HepG2 (cell line): ENCODE data around the gene ANKS1A. TPM values are rescaled to one million over a fixed set of nuclear protein-coding genes. Genes with fewer than 3 reads are reported as not detected.
A peak's percentile ranks its signal among the peaks of the same experiment; 100 is the strongest.
"Not testable (repeated sequence)": the region's sequence is repeated elsewhere in the genome, so short reads cannot be mapped to it uniquely, and the experiment has no call there.

Experiments
- ATAC-seq: fragments of 200-7000 bp; cut with Tn5 transposase; 3 replicates; pipeline ENCODE4 v1.9.1; 2020; ENCODE audit warnings: mild to moderate bottlenecking, moderate library complexity
- BruUV-seq: library from RNA; stranded (reverse); fragments of 400-500 nt; replicated peaks from 2 replicates; lab custom pipeline; 2021; lab: Mats Ljungman, UMichigan
- CTCF ChIA-PET: fragments of 300-600 bp; formaldehyde crosslinking; extraction: SDS; loops from one replicate; lab custom pipeline; 2021; ENCODE audit warnings: low total read pairs, inconsistent platforms, low intra/inter-chr PET ratio; lab: Yijun Ruan, JAX
- POLR2A ChIA-PET: fragments of 350-600 bp; sonication (Branson Sonifier 250); formaldehyde crosslinking; loops from one replicate; lab custom pipeline; 2020; ENCODE audit warnings: antibody characterized with exemption, inconsistent platforms; lab: Yijun Ruan, JAX
- DNase-seq: peaks from one replicate; pipeline ENCODE4 v3.0.0-alpha.2; 2015; ENCODE audit warnings: low spot score
- FAIRE-seq: peaks from 3 replicates; lab custom pipeline; 2011; peaks lifted over from hg19 to GRCh38; lab: Jason Lieb, UNC
- H2AFZ ChIP-seq: one replicate; pipeline ENCODE4 v1.6.1; 2011; ENCODE audit warnings: low read length, inconsistent platforms
- H3K27ac ChIP-seq: fragments of 300-600 bp; 3 replicates; pipeline ENCODE4 v1.8.0; 2011; ENCODE audit warnings: mixed run types, mild to moderate bottlenecking, mixed read lengths, low read length, inconsistent platforms; ENCODE audit not compliant: insufficient read depth; ENCODE audit errors: extremely low read length
- H3K27me3 ChIP-seq, 2 experiments: fragments of 200-600 bp in 1 of 2; 2 replicates in 1 of 2; 3 replicates in 1 of 2; pipeline versions ENCODE4 v1.6.0 to v1.8.0; 2011; ENCODE audit warnings: low read length in 2 of 2, mild to moderate bottlenecking in 2 of 2, moderate library complexity in 2 of 2, inconsistent platforms in 1 of 2; ENCODE audit not compliant: insufficient read depth in 2 of 2, control insufficient read depth in 1 of 2
- H3K36me3 ChIP-seq, 2 experiments: fragments of 200-600 bp in 1 of 2; replicated peaks in 1 of 2; 2 replicates in 1 of 2; 3 replicates in 1 of 2; pipeline versions ENCODE4 v1.5.1 to v1.8.0; 2011; ENCODE audit warnings: low read length in 2 of 2, inconsistent platforms in 1 of 2; ENCODE audit not compliant: insufficient read depth in 2 of 2, control insufficient read depth in 1 of 2
- H3K4me1 ChIP-seq: 2 replicates; pipeline ENCODE4 v1.5.1; 2012; ENCODE audit warnings: low read length, inconsistent platforms; ENCODE audit not compliant: insufficient read depth
- H3K4me2 ChIP-seq: 2 replicates; pipeline ENCODE4 v1.6.0; 2011; ENCODE audit warnings: low read depth, low read length, inconsistent platforms
- H3K4me3 ChIP-seq, 3 experiments: fragments of 200-600 bp in 1 of 3; sonication (generic), shearing (Covaris generic) in 1 of 3; replicated peaks in 1 of 3; 2 replicates each; pipeline ENCODE4 v1.5.1; 2011 to 2016; ENCODE audit warnings: low read length in 3 of 3, inconsistent platforms in 2 of 3, low read depth in 2 of 3, mild to moderate bottlenecking in 2 of 3, control low read depth in 1 of 3, mixed read lengths in 1 of 3; ENCODE audit not compliant: insufficient read depth in 1 of 3
- H3K79me2 ChIP-seq: one replicate; pipeline ENCODE4 v1.6.1; 2011; ENCODE audit warnings: low read length, inconsistent platforms; ENCODE audit not compliant: insufficient read depth
- H3K9ac ChIP-seq: 2 replicates; pipeline ENCODE4 v1.6.0; 2011; ENCODE audit warnings: mild to moderate bottlenecking, low read depth, low read length, inconsistent platforms; ENCODE audit not compliant: insufficient read depth
- H3K9me3 ChIP-seq: 2 replicates; pipeline ENCODE4 v1.5.1; 2012; ENCODE audit warnings: mild to moderate bottlenecking, low read length
- H4K20me1 ChIP-seq: 2 replicates; pipeline ENCODE4 v1.6.0; 2011; ENCODE audit warnings: inconsistent platforms, mild to moderate bottlenecking, low read length, moderate library complexity; ENCODE audit not compliant: insufficient read depth
- HNF1B ChIP-seq: sonication (generic); formaldehyde crosslinking; IDR thresholded peaks from 2 replicates; pipeline ENCODE4 v1.5.1; 2020; ENCODE audit warnings: mild to moderate bottlenecking, moderate library complexity, missing genetic modification reagents
- JDP2 ChIP-seq: sonication (generic); formaldehyde crosslinking; IDR thresholded peaks from 2 replicates; pipeline ENCODE4 v1.8.1; 2022; ENCODE audit warnings: missing genetic modification reagents, borderline replicate concordance
- NR2F6 ChIP-seq, 2 experiments: IDR thresholded peaks; 2 replicates each; pipeline ENCODE4 v1.6.1; 2016; ENCODE audit warnings: antibody characterized with exemption in 1 of 2, mild to moderate bottlenecking in 1 of 2
- YEATS4 ChIP-seq: sonication (generic); formaldehyde crosslinking; IDR thresholded peaks from 2 replicates; pipeline ENCODE4 v1.4.0; 2020; ENCODE audit warnings: missing genetic modification reagents, borderline replicate concordance
- WGBS: methylation state at CpG from one replicate; pipeline ENCODE4 v1.1.6; 2017; ENCODE audit warnings: low lambda C conversion rate; 5-methylcytosine and 5-hydroxymethylcytosine counted together
- in situ Hi-C: cut with HindIII; loops from 2 replicates; pipeline ENCODE4 v1.10.0; 2017; ENCODE audit warnings: low pct_unique_long_range_greater_than_20kb; ENCODE audit not compliant: extremely low pct_ligation_motif_present
- intact Hi-C: fragments of 100-400 bp; cut with micrococcal nuclease; formaldehyde crosslinking; loops from one replicate; pipeline ENCODE4 v1.10.0; 2022; ENCODE audit not compliant: unreplicated experiment
- polyA plus RNA-seq, 8 experiments: library from polyadenylated mRNA; depleted of rRNA in 3 of 8; stranded (reverse) in 7 of 8; unstranded in 1 of 8; fragments of >200 nt; fragmentation: Illumina TruSeq in 4 of 8; extraction: Trizol in 4 of 8; gene quantifications; 2 replicates each; pipeline versions ENCODE4 v1.2.1 to v1.2.3, GENCODE V29; 2011 to 2016; ENCODE audit warnings: low read depth in 4 of 8, missing spikeins in 1 of 8, mixed read lengths in 1 of 8; ENCODE audit not compliant: insufficient read depth in 1 of 8
- total RNA-seq, 5 experiments: library from RNA; depleted of rRNA; stranded (reverse); fragments of >200 nt; fragmentation: Illumina TruSeq; extraction: Trizol; gene quantifications; 2 replicates each; pipeline ENCODE4 v1.2.3, GENCODE V29; 2016; ENCODE audit warnings: low read depth in 1 of 5

ANKS1A gene
- total and polyA plus RNA-seq, 2 of the 13 experiments (the other 11 are each of a cell fraction or from before 2014, with no cell fraction given): 7.2 to 15.1 TPM

GRCh38 chr6:35105078-35105477, 216.0 kb downstream of the ANKS1A start (continued):
- TF ChIP-seq HNF1B (no peak), JDP2 (CRISPR knock-in tag) (no peak), NR2F6 (IDR thresholded peaks at IDR 0.05) (peak; percentile 66), NR2F6 (CRISPR knock-in tag; IDR thresholded peaks at IDR 0.05) (peak; percentile 79), YEATS4 (no peak)

- H3K9me3 ChIP-seq, in situ Hi-C loops, BruUV-seq, POLR2A ChIA-PET, H3K36me3 ChIP-seq, H3K27ac ChIP-seq, intact Hi-C loops, CTCF ChIA-PET, DNase-seq, H3K4me2 ChIP-seq, FAIRE-seq, H3K9ac ChIP-seq, H3K27me3 ChIP-seq, H2AFZ ChIP-seq, ATAC-seq, H3K4me3 ChIP-seq, H3K79me2 ChIP-seq, H4K20me1 ChIP-seq: not testable (repeated sequence)
- peaks cover 12% of the 10 kb centered on the region; the same call in 1 of the 2 replicates for H3K4me1 ChIP-seq
- 53% methylated on average over 6 of the region's 6 CpGs for WGBS
Measured at GRCh38 chr6:35106061-35106460, 217.0 kb downstream of the ANKS1A start.

- in situ Hi-C loops, H3K4me3 ChIP-seq, H3K27me3 ChIP-seq, CTCF ChIA-PET, FAIRE-seq, H3K36me3 ChIP-seq, BruUV-seq, intact Hi-C loops, DNase-seq, H3K4me2 ChIP-seq, ATAC-seq, H3K9me3 ChIP-seq, H3K9ac ChIP-seq, H3K27ac ChIP-seq, H3K79me2 ChIP-seq, H4K20me1 ChIP-seq, H2AFZ ChIP-seq, POLR2A ChIA-PET: not testable (repeated sequence)
- WGBS: 53% methylated on average over 8 of the region's 8 CpGs
- peaks cover 12% of the 10 kb centered on the region; the same call in 1 of the 2 replicates for H3K4me1 ChIP-seq
Measured at GRCh38 chr6:35107208-35107607, 218.2 kb downstream of the ANKS1A start.
